ENCODE data around the gene RHOC. TPM values are rescaled to one million over a fixed set of nuclear protein-coding genes. Genes with fewer than 3 reads are reported as not detected.
A peak's percentile ranks its signal among the peaks of the same experiment; 100 is the strongest.
"Not testable (repeated sequence)": the region's sequence is repeated elsewhere in the genome, so short reads cannot be mapped to it uniquely, and the experiment has no call there.

The RHOC gene
- total RNA-seq, 1 experiment from 2014 or later = 16.5 TPM

GRCh38 chr1:112721294-112721693 is 14.4 kb upstream of the RHOC start:
- not testable (repeated sequence) for H3K27me3 ChIP-seq (ENCODE audit: low read length); H3K4me3 ChIP-seq (ENCODE audit: low read length); H3K9me2 ChIP-seq (replicated peaks; ENCODE audit: insufficient read depth, low read length); H3K4me2 ChIP-seq (ENCODE audit: low read depth, low read length, poor library complexity, severe bottlenecking); H3K9me3 ChIP-seq (ENCODE audit: low read length); H4K20me1 ChIP-seq (ENCODE audit: insufficient read depth, low read depth, low read length); H3K36me3 ChIP-seq (ENCODE audit: insufficient read depth, low read length); H3K9ac ChIP-seq (ENCODE audit: low read length); H3K79me2 ChIP-seq (ENCODE audit: low read length); H3K27ac ChIP-seq (ENCODE audit: low read length); H2AFZ ChIP-seq (ENCODE audit: low read length); H3K4me1 ChIP-seq (ENCODE audit: low read length); DNase-seq

GRCh38 chr1:112720800-112721199 is 13.9 kb upstream of the RHOC start:
- Histone ChIP-seq H3K4me1 (ENCODE audit: low read length) (peaks cover 8% of the 10 kb centered on the region), H3K27ac (ENCODE audit: low read length) (no peak overlapping the region), H3K9me3 (ENCODE audit: low read length) (no peaks in the 10 kb centered on the region), H3K9me2 (replicated peaks; ENCODE audit: insufficient read depth, low read length) (no peaks in the 10 kb centered on the region), H4K20me1 (ENCODE audit: insufficient read depth, low read depth, low read length) (no peaks in the 10 kb centered on the region), H3K4me2 (ENCODE audit: low read depth, low read length, poor library complexity, severe bottlenecking) (no peak overlapping the region), H2AFZ (ENCODE audit: low read length) (no peak overlapping the region), H3K4me3 (ENCODE audit: low read length) (no peak overlapping the region), H3K79me2 (ENCODE audit: low read length) (no peaks in the 10 kb centered on the region), H3K36me3 (ENCODE audit: insufficient read depth, low read length) (no peaks in the 10 kb centered on the region), H3K27me3 (ENCODE audit: low read length) (no peaks in the 10 kb centered on the region), H3K9ac (ENCODE audit: low read length) (no peak overlapping the region)
- no peak for DNase-seq

GRCh38 chr1:112719706-112720105 is 12.8 kb upstream of the RHOC start:
- peaks cover 16% of the 10 kb centered on the region for H3K4me1 ChIP-seq (ENCODE audit: low read length)
- no peak overlapping the region for H2AFZ ChIP-seq (ENCODE audit: low read length)
- DNase-seq = no peak

GRCh38 chr1:112718691-112719418 is 11.9 kb upstream of the RHOC start:
- DNase-seq = peak; percentile 83
- Histone ChIP-seq H3K4me2 (ENCODE audit: low read depth, low read length, poor library complexity, severe bottlenecking) (peak overlapping the region; percentile 50), H3K9me2 (replicated peaks; ENCODE audit: insufficient read depth, low read length) (no peaks in the 10 kb centered on the region), H2AFZ (ENCODE audit: low read length) (no peak overlapping the region), H3K9me3 (ENCODE audit: low read length) (no peaks in the 10 kb centered on the region), H4K20me1 (ENCODE audit: insufficient read depth, low read depth, low read length) (peaks cover 3% of the 10 kb centered on the region), H3K36me3 (ENCODE audit: insufficient read depth, low read length) (no peaks in the 10 kb centered on the region), H3K4me1 (ENCODE audit: low read length) (peaks cover 25% of the 10 kb centered on the region), H3K27me3 (ENCODE audit: low read length) (no peaks in the 10 kb centered on the region), H3K79me2 (ENCODE audit: low read length) (no peaks in the 10 kb centered on the region), H3K4me3 (ENCODE audit: low read length) (0 out of 2 replicates have a peak overlapping the region, but pooled peaks have one; percentile 25), H3K9ac (ENCODE audit: low read length) (no peak overlapping the region), H3K27ac (ENCODE audit: low read length) (no peak overlapping the region)

More at GRCh38 chr1:112719706-112720105, 12.8 kb upstream of the RHOC start:
- no peaks in the 10 kb centered on the region for H3K79me2 ChIP-seq (ENCODE audit: low read length)
- H3K36me3 ChIP-seq (ENCODE audit: insufficient read depth, low read length) = no peaks in the 10 kb centered on the region
- H4K20me1 ChIP-seq (ENCODE audit: insufficient read depth, low read depth, low read length) = no peaks in the 10 kb centered on the region
- no peaks in the 10 kb centered on the region for H3K9me3 ChIP-seq (ENCODE audit: low read length)
- no peak overlapping the region for H3K4me2 ChIP-seq (ENCODE audit: low read depth, low read length, poor library complexity, severe bottlenecking)
- no peaks in the 10 kb centered on the region for H3K27me3 ChIP-seq (ENCODE audit: low read length)
- no peak overlapping the region for H3K9ac ChIP-seq (ENCODE audit: low read length)
- H3K27ac ChIP-seq (ENCODE audit: low read length) = no peak overlapping the region
- no peaks in the 10 kb centered on the region for H3K9me2 ChIP-seq (replicated peaks; ENCODE audit: insufficient read depth, low read length)
- no peak overlapping the region for H3K4me3 ChIP-seq (ENCODE audit: low read length)

- no peaks in the 10 kb centered on the region for H3K9me3 ChIP-seq (ENCODE audit: low read length)
- no peak overlapping the region for H3K27ac ChIP-seq (ENCODE audit: low read length)
- H3K36me3 ChIP-seq (ENCODE audit: insufficient read depth, low read length) = no peaks in the 10 kb centered on the region
- H4K20me1 ChIP-seq (ENCODE audit: insufficient read depth, low read depth, low read length) = peaks cover 3% of the 10 kb centered on the region
- H3K79me2 ChIP-seq (ENCODE audit: low read length) = no peaks in the 10 kb centered on the region
- no peak for DNase-seq
- H3K9me2 ChIP-seq (replicated peaks; ENCODE audit: insufficient read depth, low read length) = no peaks in the 10 kb centered on the region
- no peak overlapping the region for H3K4me3 ChIP-seq (ENCODE audit: low read length)
- no peak overlapping the region for H3K9ac ChIP-seq (ENCODE audit: low read length)
- H3K27me3 ChIP-seq (ENCODE audit: low read length) = no peaks in the 10 kb centered on the region
- no peak overlapping the region for H2AFZ ChIP-seq (ENCODE audit: low read length)
- peaks cover 28% of the 10 kb centered on the region for H3K4me1 ChIP-seq (ENCODE audit: low read length)
- no peak overlapping the region for H3K4me2 ChIP-seq (ENCODE audit: low read depth, low read length, poor library complexity, severe bottlenecking)
Observed at GRCh38 chr1:112717263-112717873, 10.4 kb upstream of the RHOC start.

GRCh38 chr1:112716133-112716720 is 9.3 kb upstream of the RHOC start:
- Histone ChIP-seq H3K4me1 (ENCODE audit: low read length) (peaks cover 28% of the 10 kb centered on the region), H3K9me3 (ENCODE audit: low read length) (no peaks in the 10 kb centered on the region), H3K27ac (ENCODE audit: low read length) (no peak overlapping the region), H4K20me1 (ENCODE audit: insufficient read depth, low read depth, low read length) (peaks cover 3% of the 10 kb centered on the region), H2AFZ (ENCODE audit: low read length) (0 out of 2 replicates have a peak overlapping the region, but pooled peaks have one; percentile 2), H3K9ac (ENCODE audit: low read length) (0 out of 2 replicates have a peak overlapping the region, but pooled peaks have one; percentile 45), H3K27me3 (ENCODE audit: low read length) (no peaks in the 10 kb centered on the region), H3K36me3 (ENCODE audit: insufficient read depth, low read length) (no peaks in the 10 kb centered on the region), H3K4me3 (ENCODE audit: low read length) (peak overlapping the region; percentile 68), H3K4me2 (ENCODE audit: low read depth, low read length, poor library complexity, severe bottlenecking) (peak overlapping the region; percentile 77), H3K79me2 (ENCODE audit: low read length) (no peaks in the 10 kb centered on the region), H3K9me2 (replicated peaks; ENCODE audit: insufficient read depth, low read length) (no peaks in the 10 kb centered on the region)
- DNase-seq = peak; percentile 91

GRCh38 chr1:112715264-112716053 is 8.5 kb upstream of the RHOC start, which contains the start of gene PPM1J:
PPM1J (minus strand) TSS chr1:112715332; CDS start chr1:112715301, 31 bp downstream.
- H3K9me3 ChIP-seq (ENCODE audit: low read length) = no peaks in the 10 kb centered on the region
- H3K4me2 ChIP-seq (ENCODE audit: low read depth, low read length, poor library complexity, severe bottlenecking) = peak within 1 kb of the TSS; percentile 77
- H3K36me3 ChIP-seq (ENCODE audit: insufficient read depth, low read length) = no peaks in the 10 kb centered on the region
- DNase-seq = peak; percentile 99
- H2AFZ ChIP-seq (ENCODE audit: low read length) = peak within 1 kb of the TSS; percentile 74; the same call in 1 of the 2 replicates
- no peaks in the 10 kb centered on the region for H3K27me3 ChIP-seq (ENCODE audit: low read length)
- no peaks in the 10 kb centered on the region for H3K79me2 ChIP-seq (ENCODE audit: low read length)
- peak within 1 kb of the TSS; percentile 68 for H3K4me3 ChIP-seq (ENCODE audit: low read length)
- no peaks in the 10 kb centered on the region for H3K9me2 ChIP-seq (replicated peaks; ENCODE audit: insufficient read depth, low read length)
- no peak within 1 kb of the TSS for H3K27ac ChIP-seq (ENCODE audit: low read length)
- H3K9ac ChIP-seq (ENCODE audit: low read length) = peak within 1 kb of the TSS; percentile 68
- H3K4me1 ChIP-seq (ENCODE audit: low read length) = peaks cover 28% of the 10 kb centered on the region
- peaks cover 3% of the 10 kb centered on the region for H4K20me1 ChIP-seq (ENCODE audit: insufficient read depth, low read depth, low read length)
